ENCODE results near the gene SLC35D2. TPM values are rescaled to one million over a fixed set of nuclear protein-coding genes. Genes with fewer than 3 reads are reported as not detected.

Gene SLC35D2
- total and polyA plus RNA-seq, 4 donors = 19.2 to 44.6 (median 27.5) TPM

- Histone ChIP-seq H3K9ac (ENCODE audit: low read depth in 1 of 2, low read length in 2 of 2) (no peak overlapping the region), H3K9me3 (ENCODE audit: control insufficient read depth in 4 of 4, low read length in 3 of 4) (peaks cover 0 to under 1% (median 0%) of the 10 kb centered on the region in 4 donors), H3K36me3 (ENCODE audit: control insufficient read depth in 4 of 4, insufficient read depth in 3 of 4, low read depth in 1 of 4, low read length in 3 of 4) (no peaks in the 10 kb centered on the region), H3K27me3 (ENCODE audit: control insufficient read depth in 4 of 4, insufficient read depth in 4 of 4, low read length in 3 of 4) (no peaks in the 10 kb centered on the region), H3K4me3 (ENCODE audit: low read depth in 1 of 3, low read length in 3 of 3) (no peak overlapping the region), H3K27ac (ENCODE audit: low read depth in 1 of 2, low read length in 2 of 2) (no peak overlapping the region), H3K4me1 (ENCODE audit: control insufficient read depth in 4 of 4, insufficient read depth in 4 of 4, low read length in 3 of 4) (no peaks in the 10 kb centered on the region)
- TF ChIP-seq NR2F2 (IDR thresholded peaks at IDR 0.05) = no peak
- TF ChIP-seq ZBTB33 (IDR thresholded peaks at IDR 0.05) = no peak
- TF ChIP-seq RAD21 (IDR thresholded peaks at IDR 0.05) = no peak
- TF ChIP-seq JUND (IDR thresholded peaks at IDR 0.05) = no peak
- TF ChIP-seq, protein P1, sequence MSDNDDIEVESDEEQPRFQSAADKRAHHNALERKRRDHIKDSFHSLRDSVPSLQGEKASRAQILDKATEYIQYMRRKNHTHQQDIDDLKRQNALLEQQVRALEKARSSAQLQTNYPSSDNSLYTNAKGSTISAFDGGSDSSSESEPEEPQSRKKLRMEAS (IDR thresholded peaks at IDR 0.05) = no peak
- TF ChIP-seq FOXA1 (IDR thresholded peaks at IDR 0.05) = no peak
- TF ChIP-seq EGR1 (IDR thresholded peaks at IDR 0.05; ENCODE audit: low read depth in 2 of 2) = no peak
- TF ChIP-seq REST (IDR thresholded peaks at IDR 0.05) = no peak
- TF ChIP-seq RXRA (IDR thresholded peaks at IDR 0.05) = no peak
- TF ChIP-seq HNF4G (IDR thresholded peaks at IDR 0.05) = no peak
- DNase-seq (ENCODE audit: low spot score) = no peak
These were observed 46.2 kb upstream of the SLC35D2 start for GRCh38 chr9:96429732-96430131.

- TF ChIP-seq RXRA (IDR thresholded peaks at IDR 0.05) (no peak), FOXA2 (IDR thresholded peaks at IDR 0.05) (no peak), JUND (IDR thresholded peaks at IDR 0.05) (no peak), RAD21 (IDR thresholded peaks at IDR 0.05) (no peak), HNF4A (conservative IDR thresholded peaks at IDR 0.05) (no peak), TAF1 (conservative IDR thresholded peaks at IDR 0.05) (no peak), CTCF (IDR thresholded peaks at IDR 0.05; ENCODE audit: low read depth, low read length, missing input control) (no peak), YY1 (IDR thresholded peaks at IDR 0.05) (no peak), HNF4G (IDR thresholded peaks at IDR 0.05) (no peak), ZBTB33 (IDR thresholded peaks at IDR 0.05) (no peak), REST (IDR thresholded peaks at IDR 0.05) (no peak), FOXA1 (IDR thresholded peaks at IDR 0.05) (no peak), SP1 (IDR thresholded peaks at IDR 0.05) (no peak), GABPA (IDR thresholded peaks at IDR 0.05 in 1 of 2, conservative IDR thresholded peaks at IDR 0.05 in 1 of 2) (no peak), NR2F2 (IDR thresholded peaks at IDR 0.05) (no peak)
- TF ChIP-seq, protein P1 (IDR thresholded peaks at IDR 0.05) = no peak
- Histone ChIP-seq H3K36me3 (ENCODE audit: control insufficient read depth in 4 of 4, insufficient read depth in 3 of 4, low read depth in 1 of 4, low read length in 3 of 4) (no peaks in the 10 kb centered on the region), H3K9ac (ENCODE audit: low read depth in 1 of 2, low read length in 2 of 2) (no peak overlapping the region), H3K4me3 (ENCODE audit: low read depth in 1 of 3, low read length in 3 of 3) (no peak overlapping the region), H3K27ac (ENCODE audit: low read depth in 1 of 2, low read length in 2 of 2) (no peak overlapping the region), H3K27me3 (ENCODE audit: control insufficient read depth in 4 of 4, insufficient read depth in 4 of 4, low read length in 3 of 4) (no peaks in the 10 kb centered on the region), H3K9me3 (ENCODE audit: control insufficient read depth in 4 of 4, low read length in 3 of 4) (no peaks in the 10 kb centered on the region), H3K4me1 (ENCODE audit: control insufficient read depth in 4 of 4, insufficient read depth in 4 of 4, low read length in 3 of 4) (peaks cover 4 to 6% (median 6%) of the 10 kb centered on the region in 4 donors)
- WGBS = 75% methylated on average over 4 of the region's 4 CpGs
- no peak for DNase-seq (ENCODE audit: low spot score)
These were observed 42.1 kb upstream of the SLC35D2 start for GRCh38 chr9:96425500-96426169.
